ENCODE results near the gene ICA1. TPM values are rescaled to one million over a fixed set of nuclear protein-coding genes. Genes with fewer than 3 reads are reported as not detected.

The ICA1 gene
- total and polyA plus RNA-seq, 8 donors, result 34.8 to 74.4 (median 50.4) TPM

DNA sequence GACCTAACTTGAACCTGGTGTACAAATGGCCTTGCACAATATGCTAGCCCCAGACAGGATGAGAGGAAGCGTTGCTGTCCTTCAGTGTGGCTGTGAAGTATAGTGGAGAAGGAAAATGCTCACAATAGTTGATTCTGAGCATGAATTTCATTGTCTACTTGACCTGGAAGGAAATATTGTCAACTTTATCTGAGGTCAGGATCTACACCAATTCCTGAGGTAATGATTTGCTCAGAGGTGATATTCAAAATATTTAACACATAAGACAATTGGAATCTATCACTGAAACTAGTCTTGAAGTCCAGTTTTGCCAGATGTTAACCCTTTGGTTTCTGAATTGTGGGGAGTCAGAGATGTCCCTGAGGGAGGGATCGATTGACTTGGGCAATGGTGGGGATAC, 20.9 kb upstream of the ICA1 start:
- WGBS, 2 donors, result 92 to 94% methylated on average over 2 of the region's 2 CpGs
- no peak overlapping the region for H3K27ac ChIP-seq
- no peak for FAIRE-seq
- TF ChIP-seq CTCF (IDR thresholded peaks at IDR 0.05), result no peak
- H3K4me3 ChIP-seq, result no peak overlapping the region
- H3K9me3 ChIP-seq, result no peaks in the 10 kb centered on the region
- no peaks in the 10 kb centered on the region for H3K36me3 ChIP-seq
- no peak for ATAC-seq
- DNase-seq, result no peak
- H3K27me3 ChIP-seq, result no peaks in the 10 kb centered on the region
- intact Hi-C loops (cut with DNase I), result no loop called here
- H3K4me1 ChIP-seq, result peaks cover 0 to 13% (median 6%) of the 10 kb centered on the region in 3 donors

DNA sequence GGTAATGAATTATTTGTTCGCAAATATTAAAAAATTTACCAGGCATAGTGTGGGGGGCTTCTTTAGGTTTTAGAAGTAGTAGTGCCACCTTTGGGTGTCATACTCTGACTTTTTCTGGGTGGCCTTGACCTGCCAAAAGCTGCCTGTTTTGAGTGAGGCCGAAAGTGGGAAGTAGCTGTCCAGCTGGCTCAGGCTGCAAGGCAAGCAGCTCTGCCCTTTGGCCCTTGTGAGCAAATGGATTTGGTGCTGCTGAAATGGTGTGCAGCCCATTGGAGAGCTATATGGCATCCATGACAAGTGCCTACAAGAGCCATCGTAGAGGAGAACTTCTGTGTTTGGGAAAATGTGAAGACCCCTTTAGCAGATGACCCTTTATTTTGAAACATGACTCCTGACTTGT, 20.2 kb upstream of the ICA1 start:
- Histone ChIP-seq H3K4me1 (peaks cover 0 to 13% (median 10%) of the 10 kb centered on the region in 3 donors), H3K27ac (no peak overlapping the region), H3K9me3 (no peaks in the 10 kb centered on the region), H3K4me3 (no peak overlapping the region), H3K27me3 (no peaks in the 10 kb centered on the region), H3K36me3 (no peaks in the 10 kb centered on the region)
- DNase-seq (peak in 2 of 6 donors; percentile 27 to 42), ATAC-seq (peak in 1 of 4 donors; percentile 58), FAIRE-seq (no peak)
- intact Hi-C loops (cut with DNase I), result no loop called here
- 72 to 81% methylated on average over 3 of the region's 3 CpGs for WGBS, 2 donors
- TF ChIP-seq CTCF (IDR thresholded peaks at IDR 0.05), result no peak

- Histone ChIP-seq H3K36me3 (no peaks in the 10 kb centered on the region), H3K27me3 (no peaks in the 10 kb centered on the region), H3K9me3 (no peaks in the 10 kb centered on the region), H3K27ac (no peak overlapping the region), H3K4me1 (peaks cover 0 to 10% (median 5%) of the 10 kb centered on the region in 3 donors), H3K4me3 (no peak overlapping the region)
- TF ChIP-seq CTCF (IDR thresholded peaks at IDR 0.05), result no peak
- intact Hi-C loops (cut with DNase I), result no loop called here
- DNase-seq, result no peak
- no peak for FAIRE-seq
- 51 to 54% methylated on average over 2 of the region's 2 CpGs for WGBS, 2 donors
- ATAC-seq, result peak; percentile 39 to 65 (median 48)
Measured at GRCh38 chr7:8278183-8278582, 16.2 kb upstream of the ICA1 start.

DNA sequence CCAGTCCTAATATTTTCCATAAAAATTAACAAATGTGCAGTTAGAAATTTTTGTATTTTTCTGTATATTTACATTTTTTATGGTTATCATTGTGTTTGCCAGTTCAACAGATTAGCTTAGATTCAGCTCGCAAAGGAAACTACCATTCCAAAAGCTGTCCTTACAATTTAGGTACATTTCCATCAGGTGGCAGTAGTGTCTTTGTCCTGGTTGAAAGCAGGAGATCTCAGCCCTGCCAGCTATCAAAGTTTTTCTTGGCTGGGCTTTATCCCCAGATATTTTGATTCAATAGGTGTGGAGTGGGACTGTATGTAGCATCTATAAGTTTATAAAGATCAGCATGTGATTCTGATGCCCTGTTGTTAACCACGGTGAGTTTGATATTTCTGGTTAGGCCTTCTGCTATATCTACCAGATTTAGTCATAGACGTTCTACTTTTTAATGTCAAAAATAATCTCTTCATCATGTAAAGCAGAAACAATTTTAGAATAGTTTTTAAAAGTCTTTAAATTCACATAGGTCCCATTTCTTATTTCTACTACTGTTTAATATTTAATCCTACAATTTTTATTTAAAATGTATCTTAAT, 15.5 kb upstream of the ICA1 start:
- FAIRE-seq (no peak), ATAC-seq (peak; percentile 89 to 97 (median 94)), DNase-seq (peak in 3 of 6 donors; percentile 40 to 58 (median 45))
- no peak overlapping the region for H3K4me3 ChIP-seq
- intact Hi-C loops (cut with DNase I), result no loop called here
- H3K27me3 ChIP-seq, result no peaks in the 10 kb centered on the region
- H3K4me1 ChIP-seq, result peaks cover 0 to 10% (median 5%) of the 10 kb centered on the region in 3 donors
- H3K9me3 ChIP-seq, result no peaks in the 10 kb centered on the region
- peak in 3 of 4 donors; percentile 27 to 32 (median 29) for TF ChIP-seq CTCF (IDR thresholded peaks at IDR 0.05)
- WGBS, 2 donors, result 38 to 45% methylated on average over 3 of the region's 3 CpGs
- no peaks in the 10 kb centered on the region for H3K36me3 ChIP-seq
- no peak overlapping the region for H3K27ac ChIP-seq

GRCh38 chr7:8274589-8274988, 12.6 kb upstream of the ICA1 start:
- TF ChIP-seq CTCF (IDR thresholded peaks at IDR 0.05), result no peak
- 63 to 71% methylated on average over 2 of the region's 2 CpGs for WGBS, 2 donors
- intact Hi-C loops (cut with DNase I), result no loop called here
- Histone ChIP-seq H3K4me3 (no peak overlapping the region), H3K27me3 (no peaks in the 10 kb centered on the region), H3K9me3 (no peaks in the 10 kb centered on the region), H3K4me1 (peaks cover 0 to 10% (median 5%) of the 10 kb centered on the region in 3 donors), H3K27ac (no peak overlapping the region), H3K36me3 (no peaks in the 10 kb centered on the region)
- ATAC-seq (no peak), FAIRE-seq (no peak), DNase-seq (no peak)
